ENCODE results near the gene PELO.

GRCh38 chr5:52772668-52773067 is 15.0 kb upstream of the PELO start:
- TF ChIP-seq, protein P1, sequence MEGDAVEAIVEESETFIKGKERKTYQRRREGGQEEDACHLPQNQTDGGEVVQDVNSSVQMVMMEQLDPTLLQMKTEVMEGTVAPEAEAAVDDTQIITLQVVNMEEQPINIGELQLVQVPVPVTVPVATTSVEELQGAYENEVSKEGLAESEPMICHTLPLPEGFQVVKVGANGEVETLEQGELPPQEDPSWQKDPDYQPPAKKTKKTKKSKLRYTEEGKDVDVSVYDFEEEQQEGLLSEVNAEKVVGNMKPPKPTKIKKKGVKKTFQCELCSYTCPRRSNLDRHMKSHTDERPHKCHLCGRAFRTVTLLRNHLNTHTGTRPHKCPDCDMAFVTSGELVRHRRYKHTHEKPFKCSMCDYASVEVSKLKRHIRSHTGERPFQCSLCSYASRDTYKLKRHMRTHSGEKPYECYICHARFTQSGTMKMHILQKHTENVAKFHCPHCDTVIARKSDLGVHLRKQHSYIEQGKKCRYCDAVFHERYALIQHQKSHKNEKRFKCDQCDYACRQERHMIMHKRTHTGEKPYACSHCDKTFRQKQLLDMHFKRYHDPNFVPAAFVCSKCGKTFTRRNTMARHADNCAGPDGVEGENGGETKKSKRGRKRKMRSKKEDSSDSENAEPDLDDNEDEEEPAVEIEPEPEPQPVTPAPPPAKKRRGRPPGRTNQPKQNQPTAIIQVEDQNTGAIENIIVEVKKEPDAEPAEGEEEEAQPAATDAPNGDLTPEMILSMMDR (tag by site-specific recombination; IDR thresholded peaks at IDR 0.05), result no peak
- no peak for TF ChIP-seq ZFP41 (tag by site-specific recombination; IDR thresholded peaks at IDR 0.05; ENCODE audit: borderline replicate concordance)
- TF ChIP-seq, protein P2, sequence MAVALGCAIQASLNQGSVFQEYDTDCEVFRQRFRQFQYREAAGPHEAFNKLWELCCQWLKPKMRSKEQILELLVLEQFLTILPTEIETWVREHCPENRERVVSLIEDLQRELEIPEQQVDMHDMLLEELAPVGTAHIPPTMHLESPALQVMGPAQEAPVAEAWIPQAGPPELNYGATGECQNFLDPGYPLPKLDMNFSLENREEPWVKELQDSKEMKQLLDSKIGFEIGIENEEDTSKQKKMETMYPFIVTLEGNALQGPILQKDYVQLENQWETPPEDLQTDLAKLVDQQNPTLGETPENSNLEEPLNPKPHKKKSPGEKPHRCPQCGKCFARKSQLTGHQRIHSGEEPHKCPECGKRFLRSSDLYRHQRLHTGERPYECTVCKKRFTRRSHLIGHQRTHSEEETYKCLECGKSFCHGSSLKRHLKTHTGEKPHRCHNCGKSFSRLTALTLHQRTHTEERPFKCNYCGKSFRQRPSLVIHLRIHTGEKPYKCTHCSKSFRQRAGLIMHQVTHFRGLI (tag by site-specific recombination; IDR thresholded peaks at IDR 0.05), result no peak
- no peak for TF ChIP-seq ZFP37 (tag by site-specific recombination; IDR thresholded peaks at IDR 0.05)
- TF ChIP-seq ZNF830 (tag by site-specific recombination; IDR thresholded peaks at IDR 0.05; ENCODE audit: low read depth), result no peak
- TF ChIP-seq ZNF776 (tag by site-specific recombination; IDR thresholded peaks at IDR 0.05; ENCODE audit: borderline replicate concordance), result no peak
- TF ChIP-seq ZNF274 (IDR thresholded peaks at IDR 0.05; ENCODE audit: low read length), result no peak
- no peak for TF ChIP-seq ZNF274 (tag by site-specific recombination; IDR thresholded peaks at IDR 0.05; ENCODE audit: borderline replicate concordance)
- no peak for TF ChIP-seq OSR2 (tag by site-specific recombination; IDR thresholded peaks at IDR 0.05)
- no peak for TF ChIP-seq SETDB1 (IDR thresholded peaks at IDR 0.05; ENCODE audit: insufficient read length, low read length)
- no peak for TF ChIP-seq ZNF138 (tag by site-specific recombination; IDR thresholded peaks at IDR 0.05; ENCODE audit: borderline replicate concordance)
- no peak for TF ChIP-seq KLF8 (tag by site-specific recombination; IDR thresholded peaks at IDR 0.05)
- TF ChIP-seq, protein P3, sequence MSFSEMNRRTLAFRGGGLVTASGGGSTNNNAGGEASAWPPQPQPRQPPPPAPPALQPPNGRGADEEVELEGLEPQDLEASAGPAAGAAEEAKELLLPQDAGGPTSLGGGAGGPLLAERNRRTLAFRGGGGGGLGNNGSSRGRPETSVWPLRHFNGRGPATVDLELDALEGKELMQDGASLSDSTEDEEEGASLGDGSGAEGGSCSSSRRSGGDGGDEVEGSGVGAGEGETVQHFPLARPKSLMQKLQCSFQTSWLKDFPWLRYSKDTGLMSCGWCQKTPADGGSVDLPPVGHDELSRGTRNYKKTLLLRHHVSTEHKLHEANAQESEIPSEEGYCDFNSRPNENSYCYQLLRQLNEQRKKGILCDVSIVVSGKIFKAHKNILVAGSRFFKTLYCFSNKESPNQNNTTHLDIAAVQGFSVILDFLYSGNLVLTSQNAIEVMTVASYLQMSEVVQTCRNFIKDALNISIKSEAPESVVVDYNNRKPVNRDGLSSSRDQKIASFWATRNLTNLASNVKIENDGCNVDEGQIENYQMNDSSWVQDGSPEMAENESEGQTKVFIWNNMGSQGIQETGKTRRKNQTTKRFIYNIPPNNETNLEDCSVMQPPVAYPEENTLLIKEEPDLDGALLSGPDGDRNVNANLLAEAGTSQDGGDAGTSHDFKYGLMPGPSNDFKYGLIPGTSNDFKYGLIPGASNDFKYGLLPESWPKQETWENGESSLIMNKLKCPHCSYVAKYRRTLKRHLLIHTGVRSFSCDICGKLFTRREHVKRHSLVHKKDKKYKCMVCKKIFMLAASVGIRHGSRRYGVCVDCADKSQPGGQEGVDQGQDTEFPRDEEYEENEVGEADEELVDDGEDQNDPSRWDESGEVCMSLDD (tag by site-specific recombination; IDR thresholded peaks at IDR 0.05), result no peak

All from HEK293 (cell line).